WTC11 (cell line): ENCODE data around the gene GRPEL2. TPM values are rescaled to one million over a fixed set of nuclear protein-coding genes. Genes with fewer than 3 reads are reported as not detected.
A peak's percentile ranks its signal among the peaks of the same experiment; 100 is the strongest.

ENCODE experiments used
- ATAC-seq: fragments of 200-7000 bp; cut with Tn5 transposase; 2 replicates; pipeline ENCODE4 v1.10.0; 2021; ENCODE audit warnings: mild to moderate bottlenecking, moderate library complexity
- CTCF ChIA-PET: fragments of 300-600 bp; sonication (Branson Sonifier 250); formaldehyde crosslinking; loops from one replicate; lab custom pipeline; 2021; ENCODE audit warnings: antibody characterized with exemption; lab: Charles Lee
- POLR2A ChIA-PET: fragments of 350-600 bp; sonication (Branson Sonifier 250); formaldehyde crosslinking; loops from one replicate; lab custom pipeline; 2021; ENCODE audit warnings: antibody characterized with exemption; lab: Charles Lee
- DNase-seq: peaks from one replicate; pipeline ENCODE4 v3.0.0; 2021; ENCODE audit warnings: low spot score
- H3K27ac Mint-ChIP-seq: 2 replicates; pipeline ENCODE4 v1.8.0; 2021; ENCODE audit warnings: mixed read lengths
- H3K27me3 Mint-ChIP-seq: 2 replicates; pipeline ENCODE4 v1.8.0; 2021; ENCODE audit warnings: low read depth, mild to moderate bottlenecking, moderate library complexity, mixed read lengths
- H3K36me3 Mint-ChIP-seq: 2 replicates; pipeline ENCODE4 v1.8.0; 2021; ENCODE audit warnings: mixed read lengths
- H3K4me1 Mint-ChIP-seq: 2 replicates; pipeline ENCODE4 v1.8.0; 2022; ENCODE audit warnings: mixed read lengths
- H3K4me3 Mint-ChIP-seq: 2 replicates; pipeline ENCODE4 v1.8.0; 2021; ENCODE audit warnings: mild to moderate bottlenecking, moderate library complexity, mixed read lengths
- H3K9me3 Mint-ChIP-seq: 2 replicates; pipeline ENCODE4 v1.8.0; 2021; ENCODE audit warnings: mixed read lengths
- ATF1 ChIP-seq: sonication (generic); formaldehyde crosslinking; IDR thresholded peaks from 2 replicates; pipeline ENCODE4 v1.8.1; 2023; ENCODE audit warnings: mild to moderate bottlenecking, moderate library complexity, missing genetic modification reagents
- CREB1 ChIP-seq: sonication (generic); formaldehyde crosslinking; IDR thresholded peaks from 2 replicates; pipeline ENCODE4 v1.8.0; 2023; ENCODE audit warnings: mild to moderate bottlenecking, missing genetic modification reagents
- E2F5 ChIP-seq: sonication (generic); formaldehyde crosslinking; IDR thresholded peaks from 2 replicates; pipeline ENCODE4 v1.8.1; 2022; ENCODE audit warnings: mild to moderate bottlenecking, moderate library complexity, missing genetic modification reagents
- ESRRA ChIP-seq: sonication (generic); formaldehyde crosslinking; IDR thresholded peaks from 2 replicates; pipeline ENCODE4 v1.8.1; 2022; ENCODE audit warnings: mild to moderate bottlenecking, missing genetic modification reagents, borderline replicate concordance
- FOXP1 ChIP-seq: sonication (generic); formaldehyde crosslinking; IDR thresholded peaks from 2 replicates; pipeline ENCODE4 v1.8.0; 2022; ENCODE audit warnings: missing genetic modification reagents, mild to moderate bottlenecking, moderate library complexity, borderline replicate concordance
- JAZF1 ChIP-seq: fragments of 250-450 bp; sonication (Bioruptor Pico); IDR thresholded peaks from 2 replicates; pipeline ENCODE4 v1.9.0; 2021; ENCODE audit warnings: moderate library complexity, mild to moderate bottlenecking, inconsistent platforms
- NFATC4 ChIP-seq: fragments of 250-450 bp; sonication (Bioruptor Pico); IDR thresholded peaks from 2 replicates; pipeline ENCODE4 v1.9.0; 2021; ENCODE audit warnings: mild to moderate bottlenecking
- NR1H2 ChIP-seq: sonication (generic); formaldehyde crosslinking; IDR thresholded peaks from 2 replicates; pipeline ENCODE4 v1.9.0; 2021; ENCODE audit warnings: mild to moderate bottlenecking, moderate library complexity, missing genetic modification reagents
- STAT6 ChIP-seq: sonication (generic); formaldehyde crosslinking; conservative IDR thresholded peaks from 2 replicates; pipeline ENCODE4 v1.8.1; 2023; ENCODE audit warnings: mild to moderate bottlenecking, low read depth, missing genetic modification reagents, moderate library complexity
- ZNF232 ChIP-seq: sonication (generic); formaldehyde crosslinking; IDR thresholded peaks from 2 replicates; pipeline ENCODE4 v1.8.0; 2022; ENCODE audit warnings: mild to moderate bottlenecking, missing genetic modification reagents
- ZNF317 ChIP-seq: sonication (generic); formaldehyde crosslinking; IDR thresholded peaks from 2 replicates; pipeline ENCODE4 v1.8.1; 2023; ENCODE audit warnings: low read depth, mild to moderate bottlenecking, moderate library complexity, missing genetic modification reagents, borderline replicate concordance
- ZNF396 ChIP-seq: fragments of 250-450 bp; sonication (Bioruptor Pico); IDR thresholded peaks from 2 replicates; pipeline ENCODE4 v1.8.0; 2021; ENCODE audit warnings: mild to moderate bottlenecking, moderate library complexity, borderline replicate concordance
- ZNF425 ChIP-seq: fragments of 250-450 bp; sonication (Bioruptor Pico); conservative IDR thresholded peaks from 2 replicates; pipeline ENCODE4 v1.9.0; 2021; ENCODE audit warnings: mild to moderate bottlenecking
- total RNA-seq: library from RNA; stranded (reverse); gene quantifications from 3 replicates; pipeline ENCODE4 v1.2.3, GENCODE V29; 2021
- TF ChIP-seq, protein P1 (sequence below): sonication (generic); formaldehyde crosslinking; IDR thresholded peaks from 2 replicates; pipeline ENCODE4 v1.8.0; 2022; ENCODE audit warnings: mild to moderate bottlenecking, missing genetic modification reagents
- TF ChIP-seq, protein P2 (sequence below): fragments of 200-600 bp; IDR thresholded peaks from 2 replicates; pipeline ENCODE4 v1.8.0; 2022; ENCODE audit warnings: antibody characterized with exemption
- TF ChIP-seq, protein P3 (sequence below): sonication (generic); formaldehyde crosslinking; IDR thresholded peaks from 2 replicates; pipeline ENCODE4 v1.8.0; 2022; ENCODE audit warnings: mild to moderate bottlenecking, missing genetic modification reagents
- TF ChIP-seq, protein P4 (sequence below): sonication (generic); formaldehyde crosslinking; IDR thresholded peaks from 2 replicates; pipeline ENCODE4 v1.8.1; 2022; ENCODE audit warnings: mild to moderate bottlenecking, missing genetic modification reagents, moderate library complexity, borderline replicate concordance
- TF ChIP-seq, protein P5 (sequence below): sonication (generic); formaldehyde crosslinking; IDR thresholded peaks from 2 replicates; pipeline ENCODE4 v1.8.0; 2022; ENCODE audit warnings: mild to moderate bottlenecking, missing genetic modification reagents
- TF ChIP-seq, protein P6 (sequence below): sonication (generic); formaldehyde crosslinking; IDR thresholded peaks from 2 replicates; pipeline ENCODE4 v1.8.1; 2022; ENCODE audit warnings: low read depth, mild to moderate bottlenecking, moderate library complexity, missing genetic modification reagents, borderline replicate concordance

GRPEL2 gene
- total RNA-seq, 1 experiment from 2014 or later = 48.6 TPM

- H3K9me3 Mint-ChIP-seq = no peaks in the 10 kb centered on the region
- peaks cover 16% of the 10 kb centered on the region for H3K4me1 Mint-ChIP-seq
- ATAC-seq = peak; percentile 52
- ChIA-PET POLR2A (no interaction called here), CTCF (interaction anchor here (0.7 to 2.1 kb wide), 24 partner anchors 8 to 301 kb away, joined by 3 to 22 read pairs (median 4); partner anchors contain the start of genes ABLIM3, GRPEL2 and PCYOX1L)
- H3K36me3 Mint-ChIP-seq = no peaks in the 10 kb centered on the region
- H3K4me3 Mint-ChIP-seq = no peak overlapping the region
- no peak overlapping the region; the same call in 1 of the 2 replicates for H3K27ac Mint-ChIP-seq
- DNase-seq = no peak
- H3K27me3 Mint-ChIP-seq = no peaks in the 10 kb centered on the region; the same call in 1 of the 2 replicates
- TF ChIP-seq, protein P1, sequence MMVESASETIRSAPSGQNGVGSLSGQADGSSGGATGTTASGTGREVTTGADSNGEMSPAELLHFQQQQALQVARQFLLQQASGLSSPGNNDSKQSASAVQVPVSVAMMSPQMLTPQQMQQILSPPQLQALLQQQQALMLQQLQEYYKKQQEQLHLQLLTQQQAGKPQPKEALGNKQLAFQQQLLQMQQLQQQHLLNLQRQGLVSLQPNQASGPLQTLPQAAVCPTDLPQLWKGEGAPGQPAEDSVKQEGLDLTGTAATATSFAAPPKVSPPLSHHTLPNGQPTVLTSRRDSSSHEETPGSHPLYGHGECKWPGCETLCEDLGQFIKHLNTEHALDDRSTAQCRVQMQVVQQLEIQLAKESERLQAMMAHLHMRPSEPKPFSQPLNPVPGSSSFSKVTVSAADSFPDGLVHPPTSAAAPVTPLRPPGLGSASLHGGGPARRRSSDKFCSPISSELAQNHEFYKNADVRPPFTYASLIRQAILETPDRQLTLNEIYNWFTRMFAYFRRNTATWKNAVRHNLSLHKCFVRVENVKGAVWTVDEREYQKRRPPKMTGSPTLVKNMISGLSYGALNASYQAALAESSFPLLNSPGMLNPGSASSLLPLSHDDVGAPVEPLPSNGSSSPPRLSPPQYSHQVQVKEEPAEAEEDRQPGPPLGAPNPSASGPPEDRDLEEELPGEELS (CRISPR knock-in tag) = no peak
- TF ChIP-seq, protein P2, sequence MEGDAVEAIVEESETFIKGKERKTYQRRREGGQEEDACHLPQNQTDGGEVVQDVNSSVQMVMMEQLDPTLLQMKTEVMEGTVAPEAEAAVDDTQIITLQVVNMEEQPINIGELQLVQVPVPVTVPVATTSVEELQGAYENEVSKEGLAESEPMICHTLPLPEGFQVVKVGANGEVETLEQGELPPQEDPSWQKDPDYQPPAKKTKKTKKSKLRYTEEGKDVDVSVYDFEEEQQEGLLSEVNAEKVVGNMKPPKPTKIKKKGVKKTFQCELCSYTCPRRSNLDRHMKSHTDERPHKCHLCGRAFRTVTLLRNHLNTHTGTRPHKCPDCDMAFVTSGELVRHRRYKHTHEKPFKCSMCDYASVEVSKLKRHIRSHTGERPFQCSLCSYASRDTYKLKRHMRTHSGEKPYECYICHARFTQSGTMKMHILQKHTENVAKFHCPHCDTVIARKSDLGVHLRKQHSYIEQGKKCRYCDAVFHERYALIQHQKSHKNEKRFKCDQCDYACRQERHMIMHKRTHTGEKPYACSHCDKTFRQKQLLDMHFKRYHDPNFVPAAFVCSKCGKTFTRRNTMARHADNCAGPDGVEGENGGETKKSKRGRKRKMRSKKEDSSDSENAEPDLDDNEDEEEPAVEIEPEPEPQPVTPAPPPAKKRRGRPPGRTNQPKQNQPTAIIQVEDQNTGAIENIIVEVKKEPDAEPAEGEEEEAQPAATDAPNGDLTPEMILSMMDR = 0 out of 2 replicates have a peak, but pooled peaks have one; percentile 24
- TF ChIP-seq ATF1 (CRISPR knock-in tag) = no peak
- peak; percentile 89 for TF ChIP-seq ESRRA (CRISPR knock-in tag)
Measured at GRCh38 chr5:149317281-149318048, 27.8 kb upstream of the GRPEL2 start.

GRCh38 chr5:149319174-149319573, 26.1 kb upstream of the GRPEL2 start:
- ATAC-seq (no peak), DNase-seq (no peak)
- CTCF ChIA-PET = interaction anchor here (0.9 kb wide), 2 partner anchors 49 to 246 kb away, joined by 3 read pairs; no protein-coding TSS in a partner anchor
- H3K4me1 Mint-ChIP-seq = peaks cover 18% of the 10 kb centered on the region
- POLR2A ChIA-PET = no interaction called here
- no peaks in the 10 kb centered on the region for H3K36me3 Mint-ChIP-seq
- no peaks in the 10 kb centered on the region for H3K27me3 Mint-ChIP-seq
- H3K4me3 Mint-ChIP-seq = no peak overlapping the region
- no peaks in the 10 kb centered on the region for H3K9me3 Mint-ChIP-seq
- no peak overlapping the region for H3K27ac Mint-ChIP-seq
- TF ChIP-seq CREB1 (CRISPR knock-in tag) (no peak), NR1H2 (CRISPR knock-in tag) (no peak), ZNF317 (CRISPR knock-in tag) (no peak), ZNF396 (CRISPR knock-in tag) (no peak), E2F5 (CRISPR knock-in tag) (no peak), NFATC4 (no peak), STAT6 (CRISPR knock-in tag) (no peak), ZNF425 (CRISPR knock-in tag) (no peak), ZNF232 (CRISPR knock-in tag) (no peak), FOXP1 (no peak), JAZF1 (CRISPR knock-in tag) (no peak)
- TF ChIP-seq, protein P3, sequence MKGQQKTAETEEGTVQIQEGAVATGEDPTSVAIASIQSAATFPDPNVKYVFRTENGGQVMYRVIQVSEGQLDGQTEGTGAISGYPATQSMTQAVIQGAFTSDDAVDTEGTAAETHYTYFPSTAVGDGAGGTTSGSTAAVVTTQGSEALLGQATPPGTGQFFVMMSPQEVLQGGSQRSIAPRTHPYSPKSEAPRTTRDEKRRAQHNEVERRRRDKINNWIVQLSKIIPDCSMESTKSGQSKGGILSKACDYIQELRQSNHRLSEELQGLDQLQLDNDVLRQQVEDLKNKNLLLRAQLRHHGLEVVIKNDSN (CRISPR knock-in tag) = no peak
- TF ChIP-seq, protein P4, sequence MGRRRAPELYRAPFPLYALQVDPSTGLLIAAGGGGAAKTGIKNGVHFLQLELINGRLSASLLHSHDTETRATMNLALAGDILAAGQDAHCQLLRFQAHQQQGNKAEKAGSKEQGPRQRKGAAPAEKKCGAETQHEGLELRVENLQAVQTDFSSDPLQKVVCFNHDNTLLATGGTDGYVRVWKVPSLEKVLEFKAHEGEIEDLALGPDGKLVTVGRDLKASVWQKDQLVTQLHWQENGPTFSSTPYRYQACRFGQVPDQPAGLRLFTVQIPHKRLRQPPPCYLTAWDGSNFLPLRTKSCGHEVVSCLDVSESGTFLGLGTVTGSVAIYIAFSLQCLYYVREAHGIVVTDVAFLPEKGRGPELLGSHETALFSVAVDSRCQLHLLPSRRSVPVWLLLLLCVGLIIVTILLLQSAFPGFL (CRISPR knock-in tag) = no peak
- TF ChIP-seq, protein P5, sequence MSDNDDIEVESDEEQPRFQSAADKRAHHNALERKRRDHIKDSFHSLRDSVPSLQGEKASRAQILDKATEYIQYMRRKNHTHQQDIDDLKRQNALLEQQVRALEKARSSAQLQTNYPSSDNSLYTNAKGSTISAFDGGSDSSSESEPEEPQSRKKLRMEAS (CRISPR knock-in tag) = no peak
- TF ChIP-seq, protein P6, sequence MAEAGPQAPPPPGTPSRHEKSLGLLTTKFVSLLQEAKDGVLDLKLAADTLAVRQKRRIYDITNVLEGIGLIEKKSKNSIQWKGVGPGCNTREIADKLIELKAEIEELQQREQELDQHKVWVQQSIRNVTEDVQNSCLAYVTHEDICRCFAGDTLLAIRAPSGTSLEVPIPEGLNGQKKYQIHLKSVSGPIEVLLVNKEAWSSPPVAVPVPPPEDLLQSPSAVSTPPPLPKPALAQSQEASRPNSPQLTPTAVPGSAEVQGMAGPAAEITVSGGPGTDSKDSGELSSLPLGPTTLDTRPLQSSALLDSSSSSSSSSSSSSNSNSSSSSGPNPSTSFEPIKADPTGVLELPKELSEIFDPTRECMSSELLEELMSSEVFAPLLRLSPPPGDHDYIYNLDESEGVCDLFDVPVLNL (CRISPR knock-in tag) = no peak
